Mesodermal cell (in vitro differentiated cells): ENCODE measurements around the gene SPRR1B.

Experiments
- H3K27ac ChIP-seq: 2 replicates; pipeline ENCODE4 v1.7.0; 2013; ENCODE audit warnings: mild to moderate bottlenecking, low read depth, low read length, moderate library complexity; ENCODE audit not compliant: severe bottlenecking
- H3K36me3 ChIP-seq: 2 replicates; pipeline ENCODE4 v1.7.1; 2013; ENCODE audit warnings: mild to moderate bottlenecking, low read length, moderate library complexity; ENCODE audit not compliant: control insufficient read depth, insufficient read depth
- H3K4me1 ChIP-seq: one replicate; pipeline ENCODE4 v1.7.1; 2013; ENCODE audit warnings: mild to moderate bottlenecking, low read length; ENCODE audit not compliant: insufficient read depth, control insufficient read depth, poor library complexity, severe bottlenecking
- H3K4me3 ChIP-seq: 2 replicates; pipeline ENCODE4 v1.7.0; 2013; ENCODE audit warnings: low read length, control low read depth, mild to moderate bottlenecking; ENCODE audit not compliant: insufficient read depth, poor library complexity, severe bottlenecking; ENCODE audit errors: extremely low read depth
- H3K9me3 ChIP-seq: 2 replicates; pipeline ENCODE4 v1.7.1; 2013; ENCODE audit warnings: mild to moderate bottlenecking, low read length, moderate library complexity; ENCODE audit not compliant: control insufficient read depth
- WGBS, 2 experiments: methylation state at CpG; one replicate each; pipeline ENCODE4 v1.1.5; 2013; ENCODE audit warnings: missing lambda C conversion rate in 2 of 2; ENCODE audit not compliant: insufficient coverage in 2 of 2; 5-methylcytosine and 5-hydroxymethylcytosine counted together

Gene SPRR1B

GRCh38 chr1:153081736-153082135 is 50.7 kb downstream of the SPRR1B start:
- H3K36me3 ChIP-seq = no peaks in the 10 kb centered on the region
- H3K4me1 ChIP-seq = no peaks in the 10 kb centered on the region
- H3K27ac ChIP-seq = no peak overlapping the region
- no peak overlapping the region for H3K4me3 ChIP-seq
- no peaks in the 10 kb centered on the region for H3K9me3 ChIP-seq
- WGBS, 2 experiments = 100% methylated on average over 1 of the region's 3 CpGs; no CpG with 5 or more reads in 1 of the 2 experiments
